Measurements from ENCODE around the gene GRIN1. TPM values are rescaled to one million over a fixed set of nuclear protein-coding genes. Genes with fewer than 3 reads are reported as not detected.
"Not testable (repeated sequence)": the region's sequence is repeated elsewhere in the genome, so short reads cannot be mapped to it uniquely, and the experiment has no call there.

GRIN1 gene
- polyA plus RNA-seq, 2 of the 4 experiments (the other 2 are of a cell fraction): 0.13 to 0.45 TPM

- ATAC-seq: no peak
- FAIRE-seq: no peak
- CTCF ChIA-PET: interaction anchor here (0.6 to 10.8 kb wide), 10 partner anchors 10 to 373 kb away, joined by 3 to 113 read pairs (median 5); partner anchors contain the start of genes CYSRT1, RNF208, RNF224 and TPRN
- Histone ChIP-seq H3K4me1 (peaks cover 13% of the 10 kb centered on the region; the same call in 2 of the 3 replicates), H3K4me3 (no peak overlapping the region), H3K4me2 (no peak overlapping the region), H3K27ac (no peak overlapping the region), H3K9me3 (no peaks in the 10 kb centered on the region)
- POLR2A ChIA-PET: no interaction called here
- WGBS (ENCODE audit: missing lambda C conversion rate): 89% methylated on average over 15 of the region's 15 CpGs
- DNase-seq (ENCODE audit: low read depth in 1 of 2, low spot score in 1 of 2): no peak
- TF ChIP-seq PHF8 (IDR thresholded peaks at IDR 0.05; ENCODE audit: borderline replicate concordance, low read depth) (no peak), JUNB (IDR thresholded peaks at IDR 0.05) (no peak), HES2 (IDR thresholded peaks at IDR 0.05) (no peak), KDM5A (IDR thresholded peaks at IDR 0.05) (no peak), MAFK (IDR thresholded peaks at IDR 0.05; ENCODE audit: partially characterized antibody) (no peak), HMGXB4 (CRISPR knock-in tag; IDR thresholded peaks at IDR 0.05; ENCODE audit: borderline replicate concordance) (no peak), RAD21 (conservative IDR thresholded peaks at IDR 0.05 in 1 of 2, IDR thresholded peaks at IDR 0.05 in 1 of 2) (no peak), HOXA7 (CRISPR knock-in tag; IDR thresholded peaks at IDR 0.05) (no peak), HOXB5 (CRISPR knock-in tag; IDR thresholded peaks at IDR 0.05) (no peak), POLR2A (IDR thresholded peaks at IDR 0.05; ENCODE audit: low read length) (no peak), CHD2 (IDR thresholded peaks at IDR 0.05; ENCODE audit: low read length, partially characterized antibody) (no peak), PBX3 (IDR thresholded peaks at IDR 0.05) (no peak), FOSB (CRISPR knock-in tag; IDR thresholded peaks at IDR 0.05) (no peak), ESRRA (IDR thresholded peaks at IDR 0.05; ENCODE audit: borderline replicate concordance, low read length) (no peak), TP53 (CRISPR knock-in tag; IDR thresholded peaks at IDR 0.05) (no peak)
- TF ChIP-seq, protein P1, sequence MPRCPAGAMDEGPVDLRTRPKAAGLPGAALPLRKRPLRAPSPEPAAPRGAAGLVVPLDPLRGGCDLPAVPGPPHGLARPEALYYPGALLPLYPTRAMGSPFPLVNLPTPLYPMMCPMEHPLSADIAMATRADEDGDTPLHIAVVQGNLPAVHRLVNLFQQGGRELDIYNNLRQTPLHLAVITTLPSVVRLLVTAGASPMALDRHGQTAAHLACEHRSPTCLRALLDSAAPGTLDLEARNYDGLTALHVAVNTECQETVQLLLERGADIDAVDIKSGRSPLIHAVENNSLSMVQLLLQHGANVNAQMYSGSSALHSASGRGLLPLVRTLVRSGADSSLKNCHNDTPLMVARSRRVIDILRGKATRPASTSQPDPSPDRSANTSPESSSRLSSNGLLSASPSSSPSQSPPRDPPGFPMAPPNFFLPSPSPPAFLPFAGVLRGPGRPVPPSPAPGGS (IDR thresholded peaks at IDR 0.05): no peak
Measured at GRCh38 chr9:137117269-137117731, 21.7 kb upstream of the GRIN1 start.

DNA sequence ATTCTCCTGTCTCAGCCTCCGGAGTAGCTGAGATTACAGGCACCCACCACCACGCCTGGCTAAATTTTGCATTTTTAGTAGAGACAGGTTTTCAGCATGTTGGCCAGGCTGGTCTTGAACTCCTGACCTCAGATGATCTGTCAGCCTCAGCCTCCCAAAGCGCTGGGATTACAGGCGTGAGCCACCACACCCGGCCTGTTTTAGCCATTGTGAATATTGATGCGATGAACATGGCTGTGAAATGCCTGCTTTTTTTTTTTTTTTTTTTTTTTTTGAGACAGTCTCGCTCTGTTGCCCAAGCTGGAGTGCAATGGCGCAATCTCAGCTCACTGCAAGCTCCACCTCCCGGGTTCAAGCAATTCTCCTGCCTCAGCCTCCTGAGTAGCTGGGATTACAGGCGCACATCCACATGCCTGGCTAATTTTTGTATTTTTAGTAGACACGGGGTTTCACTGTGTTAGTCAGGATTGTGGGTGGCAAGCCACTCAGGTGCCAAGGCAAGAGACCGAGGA lies 20.8 kb upstream of the GRIN1 start:
- H3K27ac ChIP-seq; DNase-seq (ENCODE audit: low read depth in 1 of 2, low spot score in 1 of 2); ATAC-seq; H3K4me2 ChIP-seq; H3K4me3 ChIP-seq; H3K9me3 ChIP-seq; FAIRE-seq: not testable (repeated sequence)
- peaks cover 14% of the 10 kb centered on the region; the same call in 2 of the 3 replicates for H3K4me1 ChIP-seq
- 80% methylated on average over 12 of the region's 12 CpGs for WGBS (ENCODE audit: missing lambda C conversion rate)
- ChIA-PET CTCF (interaction anchor here (0.8 to 10.8 kb wide), 27 partner anchors 9 to 143 kb away, joined by 3 to 113 read pairs (median 4); partner anchors contain the start of genes CYSRT1, MAN1B1, RNF208 and RNF224), POLR2A (interaction anchor here (0.8 kb wide), 1 partner anchor 90 kb away, joined by 4 read pairs; no protein-coding TSS in a partner anchor)

- POLR2A ChIA-PET; H3K27ac ChIP-seq; FAIRE-seq; H3K9me3 ChIP-seq; H3K4me3 ChIP-seq; DNase-seq (ENCODE audit: low read depth in 1 of 2, low spot score in 1 of 2): not testable (repeated sequence)
- WGBS (ENCODE audit: missing lambda C conversion rate): 74% methylated on average over 20 of the region's 25 CpGs
- CTCF ChIA-PET: interaction anchor here (0.8 to 10.8 kb wide), 12 partner anchors 15 to 315 kb away, joined by 3 to 113 read pairs (median 5); partner anchors contain the start of genes CYSRT1, RNF208, RNF224 and TMEM210
- H3K4me1 ChIP-seq: peaks cover 17% of the 10 kb centered on the region
- peak overlapping the region; percentile 59 for H3K4me2 ChIP-seq
- ATAC-seq: peak in 1 of 2 experiments; percentile 26; a peak in 1 of 6 replicates
Measured at GRCh38 chr9:137121927-137122795, 16.8 kb upstream of the GRIN1 start.

DNA sequence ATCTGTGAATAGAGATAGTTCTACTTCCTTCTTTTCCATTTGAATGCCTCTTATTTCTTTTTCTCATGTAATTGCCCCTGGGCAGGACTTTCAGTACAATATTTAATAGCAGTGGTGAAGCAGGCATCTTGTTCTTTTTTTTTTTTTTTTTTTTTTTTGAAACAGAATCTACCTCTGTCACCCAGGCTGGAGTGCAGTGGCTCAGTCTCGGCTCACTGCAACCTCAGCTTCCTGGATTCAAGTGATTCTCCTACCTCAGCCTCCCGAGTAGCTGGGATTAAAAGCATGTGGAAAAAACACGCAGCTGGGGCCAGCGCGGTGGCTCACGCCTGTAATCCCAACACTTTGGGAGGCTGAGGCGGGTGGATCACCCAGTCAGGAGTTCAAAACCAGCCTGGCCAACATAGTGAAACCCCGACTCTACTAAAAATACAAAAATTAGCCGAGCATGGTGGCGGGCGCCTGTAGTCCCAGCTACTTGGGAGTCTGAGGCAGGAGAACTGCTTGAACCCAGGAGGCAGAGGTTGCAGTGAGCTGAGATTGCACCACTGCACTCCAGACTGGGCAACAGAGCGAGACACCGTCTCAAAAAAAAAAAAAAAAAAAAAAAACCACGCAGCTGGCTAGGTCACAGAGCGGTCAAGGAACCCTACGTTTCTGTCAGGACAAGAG lies 16.0 kb upstream of the GRIN1 start:
- H3K9me3 ChIP-seq; H3K27ac ChIP-seq; H3K4me2 ChIP-seq; H3K4me3 ChIP-seq; FAIRE-seq; DNase-seq (ENCODE audit: low read depth in 1 of 2, low spot score in 1 of 2); ATAC-seq; POLR2A ChIA-PET: not testable (repeated sequence)
- CTCF ChIA-PET: interaction anchor here (0.8 to 10.8 kb wide), 15 partner anchors 16 to 316 kb away, joined by 3 to 113 read pairs (median 5); partner anchors contain the start of genes CYSRT1, NPDC1, RNF208 and RNF224
- 93% methylated on average over 16 of the region's 16 CpGs for WGBS (ENCODE audit: missing lambda C conversion rate)
- H3K4me1 ChIP-seq: peaks cover 18% of the 10 kb centered on the region
